ENCODE results near the gene CCDC177.

The CCDC177 gene

GRCh38 chr14:69527635-69528034 lies 47.0 kb downstream of the CCDC177 start:
- no peak for DNase-seq

DNA sequence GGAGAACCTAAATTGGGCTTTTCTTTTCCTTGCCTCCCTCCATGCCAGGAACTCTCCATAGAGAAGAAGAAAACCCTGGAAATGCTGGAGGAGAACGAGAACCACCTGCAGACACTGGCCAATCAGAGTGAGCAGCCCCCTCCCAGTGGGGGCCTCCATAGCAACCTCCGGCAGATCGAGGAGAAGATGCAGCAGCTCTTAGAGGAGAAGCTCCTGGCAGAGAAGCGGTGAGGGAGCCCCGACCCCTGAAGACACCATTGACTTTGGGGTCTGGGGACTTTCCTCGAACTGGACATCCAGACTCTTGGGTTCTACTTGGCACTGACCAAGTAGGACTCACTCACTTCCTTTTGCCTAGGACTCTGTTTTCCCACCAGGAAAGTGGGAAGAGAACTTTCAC lies 48.8 kb downstream of the CCDC177 start:
- DNase-seq: no peak

DNA sequence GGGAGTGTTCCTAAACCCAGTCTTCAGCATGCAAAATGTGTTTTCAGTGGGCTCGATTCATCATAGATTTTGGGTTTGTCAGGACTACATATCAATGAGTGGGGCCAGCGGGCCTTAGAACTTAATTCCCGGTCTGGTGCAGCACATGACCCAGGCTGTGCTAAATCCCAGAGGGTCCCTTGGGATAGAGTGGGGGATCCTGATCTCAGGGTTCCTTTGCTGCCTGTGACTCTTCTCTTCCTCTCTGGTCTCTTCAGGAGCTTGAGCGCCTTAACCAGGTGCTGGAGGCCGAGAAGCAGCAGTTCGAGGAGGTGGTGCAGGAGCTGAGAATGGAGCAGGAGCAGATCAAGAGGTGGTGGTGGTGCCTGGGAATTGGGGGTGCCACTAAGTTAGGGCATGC lies 52.6 kb downstream of the CCDC177 start:
- no peak for DNase-seq

All from CD4-positive, alpha-beta T cell treated with Interleukin-17A for 1 hour (primary cell).